HUES48 (cell line): ENCODE measurements around the gene CYB561.
A peak's percentile ranks its signal among the peaks of the same experiment; 100 is the strongest.

Experiments
- H3K27ac ChIP-seq: one replicate; pipeline ENCODE4 v1.7.0; 2013; ENCODE audit warnings: low read depth, low read length, inconsistent platforms
- H3K27me3 ChIP-seq: 2 replicates; pipeline ENCODE4 v1.6.1; 2013; ENCODE audit warnings: mild to moderate bottlenecking, low read length; ENCODE audit not compliant: control insufficient read depth, insufficient read depth
- H3K36me3 ChIP-seq: 2 replicates; pipeline ENCODE4 v1.6.1; 2013; ENCODE audit warnings: low read length; ENCODE audit not compliant: control insufficient read depth, insufficient read depth
- H3K4me1 ChIP-seq: 2 replicates; pipeline ENCODE4 v1.6.1; 2013; ENCODE audit warnings: mild to moderate bottlenecking, low read length; ENCODE audit not compliant: control insufficient read depth, insufficient read depth
- H3K4me3 ChIP-seq: 2 replicates; pipeline ENCODE4 v1.5.1; 2013; ENCODE audit warnings: mild to moderate bottlenecking, low read depth, low read length
- H3K9ac ChIP-seq: 2 replicates; pipeline ENCODE4 v1.6.1; 2013; ENCODE audit warnings: mild to moderate bottlenecking, low read depth, low read length, moderate library complexity
- H3K9me3 ChIP-seq: 2 replicates; pipeline ENCODE4 v1.6.1; 2013; ENCODE audit warnings: low read length; ENCODE audit not compliant: control insufficient read depth, insufficient read depth

CYB561 gene, protein sequence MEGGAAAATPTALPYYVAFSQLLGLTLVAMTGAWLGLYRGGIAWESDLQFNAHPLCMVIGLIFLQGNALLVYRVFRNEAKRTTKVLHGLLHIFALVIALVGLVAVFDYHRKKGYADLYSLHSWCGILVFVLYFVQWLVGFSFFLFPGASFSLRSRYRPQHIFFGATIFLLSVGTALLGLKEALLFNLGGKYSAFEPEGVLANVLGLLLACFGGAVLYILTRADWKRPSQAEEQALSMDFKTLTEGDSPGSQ

DNA sequence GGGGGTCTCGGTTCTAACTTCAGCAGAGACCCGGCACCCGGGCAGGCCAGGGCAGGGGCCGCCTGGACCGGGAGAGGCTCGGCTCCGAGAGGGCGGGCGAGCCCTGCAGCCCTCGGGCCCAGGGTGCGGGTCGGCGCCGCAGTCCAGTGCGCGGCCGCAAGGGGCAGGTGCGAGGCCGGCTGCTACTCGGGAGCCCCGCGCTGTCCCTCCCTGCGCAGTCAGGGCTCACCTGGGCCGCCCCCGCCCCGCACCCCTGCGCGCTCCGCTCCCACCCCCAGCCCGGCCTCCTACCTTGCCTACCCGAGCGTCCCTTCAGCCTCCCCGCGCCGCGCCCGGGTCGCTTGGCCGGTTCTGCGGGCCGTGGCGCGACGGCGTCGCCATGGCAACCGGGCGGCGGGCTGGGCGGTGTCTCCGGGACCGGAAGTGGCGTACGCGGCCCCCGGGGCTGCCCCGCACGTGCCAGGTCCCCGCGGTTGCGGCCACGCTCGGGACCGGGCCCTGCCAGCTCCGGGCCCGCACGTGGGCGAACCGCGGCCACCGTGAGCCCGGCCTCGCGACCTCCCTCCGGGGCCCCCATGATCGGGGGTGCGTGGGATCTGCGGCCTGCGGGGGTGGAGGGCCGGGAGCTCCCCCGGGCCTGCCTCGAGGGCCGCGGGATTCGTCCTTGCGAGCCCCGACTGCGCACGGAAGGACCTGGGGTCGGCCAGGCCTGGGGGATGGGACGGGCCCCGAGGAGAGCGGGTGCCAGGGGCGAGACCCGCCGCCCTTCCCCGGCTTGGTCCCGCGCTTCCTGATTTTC is at the start of gene CYB561:
Gene CYB561 (minus strand): TSS at position 353 of the 799 bp plus-strand sequence. CDS start 8,759 bp downstream, outside the sequence.
- peaks cover 8% of the 10 kb centered on the region for H3K27me3 ChIP-seq
- peak within 1 kb of the TSS; percentile 69 for H3K27ac ChIP-seq
- H3K9me3 ChIP-seq = no peaks in the 10 kb centered on the region
- peak within 1 kb of the TSS; percentile 73 for H3K9ac ChIP-seq
- H3K36me3 ChIP-seq = no peaks in the 10 kb centered on the region
- peak within 1 kb of the TSS; percentile 73 for H3K4me3 ChIP-seq
- peaks cover 16% of the 10 kb centered on the region for H3K4me1 ChIP-seq

DNA sequence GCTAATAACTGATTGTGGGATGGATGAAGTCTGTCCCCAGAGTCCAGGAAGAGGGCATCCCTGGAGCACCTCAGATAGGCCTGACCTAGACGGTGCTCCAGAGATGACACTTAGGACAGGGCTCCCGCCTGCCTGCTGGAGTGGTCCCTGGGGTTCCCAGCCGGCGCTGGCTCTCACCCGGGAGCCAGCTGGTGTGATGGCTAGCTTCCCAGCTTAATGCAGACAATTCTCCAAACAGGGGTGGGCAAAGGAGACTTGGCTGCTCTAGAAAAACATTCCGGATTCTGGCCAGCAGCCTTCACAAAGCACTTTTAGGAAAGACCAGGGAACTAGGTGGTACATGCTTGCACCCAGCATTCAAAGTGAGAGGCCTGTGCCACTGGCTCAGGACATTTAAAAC is 49.4 kb upstream of the CYB561 start:
- H3K27ac ChIP-seq = no peak overlapping the region
- H3K4me1 ChIP-seq = peaks cover 8% of the 10 kb centered on the region; the same call in 1 of the 2 replicates
- no peaks in the 10 kb centered on the region for H3K36me3 ChIP-seq
- no peak overlapping the region for H3K4me3 ChIP-seq
- no peak overlapping the region for H3K9ac ChIP-seq
- no peaks in the 10 kb centered on the region for H3K9me3 ChIP-seq
- no peaks in the 10 kb centered on the region for H3K27me3 ChIP-seq

DNA sequence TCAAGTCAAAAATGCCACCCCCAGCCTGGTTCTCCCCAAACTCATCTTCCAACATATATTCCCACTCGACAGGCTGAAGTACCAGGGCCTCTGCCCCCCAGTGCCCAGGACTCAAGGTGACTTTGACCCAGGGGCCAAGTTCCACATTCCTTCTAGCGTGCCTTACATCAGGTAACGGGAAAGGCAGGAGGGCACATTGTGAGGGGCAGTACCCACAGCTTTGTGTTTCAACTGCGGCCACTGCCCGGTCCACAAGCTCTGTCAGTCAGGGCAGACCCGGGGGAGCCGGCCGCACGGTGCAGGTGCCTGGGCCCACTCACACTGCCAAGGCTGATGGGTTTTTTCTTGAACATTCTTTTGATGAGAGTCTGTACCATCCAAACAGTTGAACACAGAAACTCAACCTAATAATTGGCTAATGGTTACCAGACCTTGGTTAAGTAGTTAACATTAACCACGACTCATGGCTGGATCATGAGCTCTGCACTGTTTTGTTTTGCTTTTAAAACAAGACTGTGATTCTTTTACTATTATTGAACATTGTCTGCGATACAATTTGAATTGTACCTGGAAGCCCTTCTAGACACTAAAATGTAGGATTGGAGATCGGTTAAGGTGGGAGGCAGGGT is 48.3 kb upstream of the CYB561 start:
- no peak overlapping the region for H3K4me3 ChIP-seq
- no peak overlapping the region for H3K27ac ChIP-seq
- peaks cover 8% of the 10 kb centered on the region; the same call in 1 of the 2 replicates for H3K4me1 ChIP-seq
- H3K9ac ChIP-seq = no peak overlapping the region
- H3K36me3 ChIP-seq = no peaks in the 10 kb centered on the region
- no peaks in the 10 kb centered on the region for H3K27me3 ChIP-seq
- H3K9me3 ChIP-seq = no peaks in the 10 kb centered on the region

DNA sequence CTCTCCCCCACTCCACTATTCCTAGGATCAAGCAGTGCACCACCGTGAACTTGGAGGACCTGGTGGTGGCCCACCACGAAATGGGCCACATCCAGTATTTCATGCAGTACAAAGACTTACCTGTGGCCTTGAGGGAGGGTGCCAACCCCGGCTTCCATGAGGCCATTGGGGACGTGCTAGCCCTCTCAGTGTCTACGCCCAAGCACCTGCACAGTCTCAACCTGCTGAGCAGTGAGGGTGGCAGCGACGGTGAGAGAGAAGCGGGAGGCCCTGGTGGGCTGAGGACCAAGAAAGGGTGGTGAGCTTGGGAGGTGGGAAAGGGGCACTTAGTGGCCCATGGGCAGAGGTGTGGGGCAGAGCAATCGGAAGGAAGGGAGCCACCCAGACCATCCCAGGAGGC is 47.3 kb upstream of the CYB561 start:
- Histone ChIP-seq H3K36me3 (no peaks in the 10 kb centered on the region), H3K9me3 (no peaks in the 10 kb centered on the region), H3K9ac (no peak overlapping the region), H3K4me3 (no peak overlapping the region), H3K4me1 (peaks cover 8% of the 10 kb centered on the region; the same call in 1 of the 2 replicates), H3K27me3 (no peaks in the 10 kb centered on the region), H3K27ac (no peak overlapping the region)

DNA sequence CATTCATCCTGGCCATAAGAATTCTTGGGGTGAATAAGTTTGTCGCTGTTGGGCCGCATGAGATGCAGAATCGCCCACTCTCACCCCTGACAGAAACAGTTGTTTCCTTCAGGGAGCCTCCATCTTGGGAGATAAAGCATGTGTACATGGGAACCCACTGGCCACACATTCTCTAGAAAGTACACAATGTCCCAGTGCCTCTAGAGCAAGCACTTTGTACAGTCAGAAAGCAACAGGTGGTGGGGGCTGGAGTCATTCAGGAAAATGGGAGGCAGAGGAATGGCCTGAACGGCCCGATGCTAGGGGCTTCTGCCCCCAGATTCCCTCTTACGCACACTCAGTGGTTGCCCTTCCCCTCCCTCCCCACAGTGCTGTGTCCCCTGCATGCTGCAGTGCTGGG is 46.8 kb upstream of the CYB561 start:
- no peaks in the 10 kb centered on the region for H3K9me3 ChIP-seq
- H3K27me3 ChIP-seq = no peaks in the 10 kb centered on the region
- H3K4me3 ChIP-seq = no peak overlapping the region
- H3K9ac ChIP-seq = no peak overlapping the region
- no peak overlapping the region for H3K27ac ChIP-seq
- H3K36me3 ChIP-seq = no peaks in the 10 kb centered on the region
- peaks cover 6% of the 10 kb centered on the region; the same call in 1 of the 2 replicates for H3K4me1 ChIP-seq

DNA sequence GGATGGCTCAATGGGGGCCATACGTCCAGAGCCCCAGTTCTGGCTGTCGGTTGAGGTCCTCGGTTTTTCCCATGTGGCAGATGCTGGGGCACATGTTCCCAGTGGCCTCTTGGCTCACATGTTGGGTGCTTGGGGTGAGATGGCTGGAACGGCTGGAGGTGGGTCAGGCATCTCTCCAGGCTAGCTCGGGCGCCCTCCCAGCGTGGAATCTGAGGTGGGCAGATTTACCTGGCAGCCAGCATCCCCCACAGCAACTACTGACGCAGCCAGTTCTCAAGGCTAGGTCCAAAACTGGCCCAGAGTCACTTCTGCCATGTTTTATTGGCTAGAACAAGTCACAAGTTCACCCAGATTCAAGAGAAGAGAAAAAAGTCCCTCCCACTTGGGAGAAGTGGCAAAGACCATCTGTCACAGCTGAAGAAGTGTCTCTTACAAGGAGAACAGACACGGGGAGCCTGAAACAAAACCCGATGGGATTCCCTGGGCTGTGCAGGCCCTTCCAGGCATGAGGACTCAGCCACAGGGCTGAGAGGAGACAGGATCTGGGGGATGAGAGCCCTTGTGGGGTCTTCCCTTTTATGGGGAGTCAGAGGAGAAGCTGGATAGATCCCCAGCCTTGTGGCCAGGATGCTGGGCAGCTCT is 46.0 kb upstream of the CYB561 start:
- H3K36me3 ChIP-seq = no peaks in the 10 kb centered on the region

DNA sequence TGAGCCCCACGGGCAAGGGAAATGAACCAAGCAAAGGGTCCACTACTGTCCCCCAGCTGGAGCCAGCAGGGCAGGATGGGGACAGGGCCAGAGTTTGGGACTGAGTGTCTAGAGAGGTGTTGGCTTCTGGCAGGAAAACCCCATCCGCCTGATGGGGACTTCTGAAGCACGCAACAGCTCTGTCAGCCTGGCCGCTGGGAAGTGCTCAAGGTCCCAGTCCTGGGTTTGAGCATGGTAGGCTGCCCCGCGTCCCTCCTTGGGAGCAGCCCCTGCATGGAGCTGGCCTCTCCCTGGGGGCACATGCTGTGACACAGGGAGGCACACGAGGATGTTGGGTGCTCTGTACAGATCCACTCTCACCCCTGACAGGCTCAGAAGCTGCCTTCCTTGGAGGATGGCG is 45.3 kb upstream of the CYB561 start:
- H3K36me3 ChIP-seq = no peaks in the 10 kb centered on the region
- H3K9me3 ChIP-seq = no peaks in the 10 kb centered on the region
- no peak overlapping the region for H3K27ac ChIP-seq
- H3K9ac ChIP-seq = no peak overlapping the region
- H3K4me3 ChIP-seq = no peak overlapping the region
- H3K4me1 ChIP-seq = no peaks in the 10 kb centered on the region
- no peaks in the 10 kb centered on the region for H3K27me3 ChIP-seq

More for the DNA sequence above, 46.0 kb upstream of the CYB561 start:
- H3K27ac ChIP-seq = no peak overlapping the region
- H3K9me3 ChIP-seq = no peaks in the 10 kb centered on the region
- H3K27me3 ChIP-seq = no peaks in the 10 kb centered on the region
- H3K9ac ChIP-seq = no peak overlapping the region
- H3K4me3 ChIP-seq = no peak overlapping the region
- H3K4me1 ChIP-seq = no peaks in the 10 kb centered on the region

DNA sequence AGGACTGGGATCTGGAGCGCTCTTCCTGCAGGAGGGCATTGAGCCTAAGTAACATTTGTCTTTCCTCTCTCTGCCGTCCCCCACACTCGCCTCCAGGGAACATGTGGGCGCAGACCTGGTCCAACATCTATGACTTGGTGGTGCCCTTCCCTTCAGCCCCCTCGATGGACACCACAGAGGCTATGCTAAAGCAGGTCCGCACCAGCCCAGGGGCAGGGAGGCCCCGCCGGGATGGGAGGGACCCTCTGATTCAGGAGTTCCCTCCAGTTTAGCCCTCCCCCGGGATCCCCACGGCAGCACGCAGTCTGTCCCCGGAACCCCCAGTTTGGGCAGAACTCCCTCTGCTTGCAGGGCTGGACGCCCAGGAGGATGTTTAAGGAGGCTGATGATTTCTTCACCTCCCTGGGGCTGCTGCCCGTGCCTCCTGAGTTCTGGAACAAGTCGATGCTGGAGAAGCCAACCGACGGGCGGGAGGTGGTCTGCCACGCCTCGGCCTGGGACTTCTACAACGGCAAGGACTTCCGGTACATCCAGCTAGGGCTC is 44.8 kb upstream of the CYB561 start:
- Histone ChIP-seq H3K27ac (no peak overlapping the region), H3K4me1 (no peaks in the 10 kb centered on the region), H3K36me3 (no peaks in the 10 kb centered on the region), H3K9me3 (no peaks in the 10 kb centered on the region), H3K9ac (no peak overlapping the region), H3K4me3 (no peak overlapping the region), H3K27me3 (no peaks in the 10 kb centered on the region)

DNA sequence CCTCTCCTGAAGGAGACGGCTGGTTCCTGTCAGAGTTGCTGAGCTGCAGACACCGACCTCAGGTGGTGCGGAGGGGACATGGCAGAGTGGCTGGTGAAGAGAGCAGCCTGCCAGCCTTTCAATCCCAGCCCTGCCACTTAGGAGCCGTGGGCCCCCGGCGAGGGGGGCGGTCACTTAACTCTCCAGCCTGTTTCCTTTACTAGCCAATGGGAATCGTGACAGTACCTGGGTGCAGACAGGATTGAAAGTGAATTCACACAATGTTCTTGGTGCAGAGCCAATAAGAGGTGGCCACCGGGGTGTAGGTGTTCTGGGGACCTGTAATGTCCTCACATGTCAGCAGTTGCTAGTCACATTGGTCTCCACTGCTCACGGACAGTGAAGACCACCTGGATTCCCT is 44.2 kb upstream of the CYB561 start:
- H3K4me1 ChIP-seq = no peaks in the 10 kb centered on the region
- H3K9me3 ChIP-seq = no peaks in the 10 kb centered on the region
- no peaks in the 10 kb centered on the region for H3K27me3 ChIP-seq
- H3K9ac ChIP-seq = no peak overlapping the region
- H3K36me3 ChIP-seq = no peaks in the 10 kb centered on the region
- no peak overlapping the region for H3K4me3 ChIP-seq
- H3K27ac ChIP-seq = no peak overlapping the region

DNA sequence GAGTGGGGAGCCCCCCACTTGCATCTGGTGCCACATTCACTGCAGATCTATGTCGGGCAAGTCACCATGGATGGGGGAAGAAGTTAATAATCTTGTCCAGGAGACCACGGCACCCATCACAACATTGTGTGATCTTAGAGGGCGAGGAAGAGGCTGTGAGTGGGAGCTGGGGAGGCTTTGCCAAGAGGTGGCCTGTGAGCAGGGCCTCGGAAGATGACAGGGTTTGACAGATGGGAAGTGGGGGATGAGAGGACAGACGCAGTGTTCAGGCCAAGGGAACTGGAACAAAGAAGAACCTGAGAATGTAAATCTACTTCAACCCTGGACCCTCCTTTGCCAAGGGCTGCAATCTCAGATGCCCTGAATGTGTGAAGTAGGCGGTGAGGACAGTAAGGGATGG is 43.2 kb upstream of the CYB561 start:
- no peak overlapping the region for H3K9ac ChIP-seq
- H3K27me3 ChIP-seq = no peaks in the 10 kb centered on the region
- H3K36me3 ChIP-seq = no peaks in the 10 kb centered on the region
- no peak overlapping the region for H3K4me3 ChIP-seq
- no peak overlapping the region for H3K27ac ChIP-seq
- no peaks in the 10 kb centered on the region for H3K9me3 ChIP-seq
- no peaks in the 10 kb centered on the region for H3K4me1 ChIP-seq
